GM23338 (cell line): Measurements from ENCODE around the gene IGF1R. TPM values are rescaled to one million over a fixed set of nuclear protein-coding genes. Genes with fewer than 3 reads are reported as not detected.

Experiments used
- ATAC-seq: fragments of 200-7000 bp; cut with Tn5 transposase; 3 replicates; pipeline ENCODE4 v1.9.1; 2020
- DNase-seq: peaks from one replicate; pipeline ENCODE4 v3.0.0-alpha.2; 2015; ENCODE audit warnings: low spot score
- H2AFZ ChIP-seq: fragments of 200-600 bp; sonication (generic); 2 replicates; pipeline ENCODE4 v1.8.0; 2016; ENCODE audit warnings: antibody characterized with exemption, mild to moderate bottlenecking, moderate library complexity
- H3F3A ChIP-seq: fragments of 200-600 bp; sonication (generic); replicated peaks from 2 replicates; pipeline ENCODE4 v1.8.0; 2017; ENCODE audit warnings: antibody characterized with exemption, mixed run types, low read depth
- H3K27ac ChIP-seq: fragments of 200-600 bp; sonication (generic); 2 replicates; pipeline ENCODE4 v1.6.1; 2016; ENCODE audit warnings: low read depth
- H3K27me3 ChIP-seq: fragments of 200-600 bp; sonication (generic); 2 replicates; pipeline ENCODE4 v1.8.0; 2016; ENCODE audit warnings: mild to moderate bottlenecking, mixed run types, moderate library complexity; ENCODE audit not compliant: insufficient read depth
- H3K36me3 ChIP-seq: fragments of 200-600 bp; sonication (generic); 2 replicates; pipeline ENCODE4 v1.8.0; 2016; ENCODE audit warnings: mild to moderate bottlenecking; ENCODE audit not compliant: insufficient read depth
- H3K4me1 ChIP-seq: fragments of 200-600 bp; sonication (generic); 2 replicates; pipeline ENCODE4 v1.8.0; 2016; ENCODE audit warnings: mild to moderate bottlenecking, moderate library complexity; ENCODE audit not compliant: insufficient read depth
- H3K4me2 ChIP-seq: fragments of 200-600 bp; sonication (generic); 2 replicates; pipeline ENCODE4 v1.7.1; 2017; ENCODE audit warnings: mixed run types
- H3K4me3 ChIP-seq: fragments of 200-600 bp; sonication (generic); 2 replicates; pipeline ENCODE4 v1.6.1; 2016; ENCODE audit warnings: mixed run types
- H3K79me2 ChIP-seq: fragments of 200-600 bp; sonication (generic); replicated peaks from 2 replicates; pipeline ENCODE4 v1.8.0; 2017; ENCODE audit warnings: mild to moderate bottlenecking; ENCODE audit not compliant: insufficient read depth
- H3K9me2 ChIP-seq: fragments of 200-600 bp; sonication (generic); 2 replicates; pipeline ENCODE4 v1.8.0; 2017; ENCODE audit not compliant: insufficient read depth
- H4K20me1 ChIP-seq: fragments of 200-600 bp; sonication (generic); replicated peaks from 2 replicates; pipeline ENCODE4 v1.8.0; 2017; ENCODE audit warnings: mild to moderate bottlenecking; ENCODE audit not compliant: insufficient read depth
- H3K27ac Mint-ChIP-seq: 2 replicates; pipeline ENCODE4 v1.8.0; 2020; ENCODE audit warnings: inconsistent platforms, mild to moderate bottlenecking, moderate library complexity, mixed read lengths
- H3K27me3 Mint-ChIP-seq: 3 replicates; pipeline ENCODE4 v1.8.0; 2022; ENCODE audit warnings: low read depth, mild to moderate bottlenecking, moderate library complexity, mixed read lengths, inconsistent platforms; ENCODE audit not compliant: insufficient read depth, poor library complexity
- H3K36me3 Mint-ChIP-seq: 3 replicates; pipeline ENCODE4 v1.8.0; 2021; ENCODE audit warnings: low read depth, mild to moderate bottlenecking, inconsistent platforms, moderate library complexity, mixed read lengths
- H3K4me1 Mint-ChIP-seq: 3 replicates; pipeline ENCODE4 v1.8.0; 2020; ENCODE audit warnings: mild to moderate bottlenecking, inconsistent platforms, mixed read lengths
- H3K4me3 Mint-ChIP-seq: 3 replicates; pipeline ENCODE4 v1.8.0; 2021; ENCODE audit warnings: moderate library complexity, mild to moderate bottlenecking, inconsistent platforms, mixed read lengths
- H3K9me3 Mint-ChIP-seq: 3 replicates; pipeline ENCODE4 v1.8.0; 2020; ENCODE audit warnings: moderate library complexity, mild to moderate bottlenecking, inconsistent platforms, mixed read lengths
- CREB1 ChIP-seq: fragments of 250-450 bp; sonication (Bioruptor Pico); IDR thresholded peaks from 2 replicates; pipeline ENCODE4 v1.5.0; 2020; ENCODE audit warnings: low read depth, mild to moderate bottlenecking, moderate library complexity
- ETS1 ChIP-seq: IDR thresholded peaks from 2 replicates; pipeline ENCODE4 v1.6.1; 2016; ENCODE audit warnings: antibody characterized with exemption
- EZH2 ChIP-seq: fragments of 200-600 bp; sonication (generic); IDR thresholded peaks from one replicate; pipeline ENCODE4 v1.8.0; 2017; ENCODE audit warnings: antibody characterized with exemption, mild to moderate bottlenecking, low read depth; ENCODE audit not compliant: unreplicated experiment
- NANOG ChIP-seq: IDR thresholded peaks from 2 replicates; pipeline ENCODE4 v1.6.1; 2016; ENCODE audit warnings: antibody characterized with exemption, borderline replicate concordance
- ZNF114 ChIP-seq: fragments of 250-450 bp; sonication (Bioruptor Pico); IDR thresholded peaks from 2 replicates; pipeline ENCODE4 v1.5.0; 2020; ENCODE audit warnings: mild to moderate bottlenecking, moderate library complexity
- ZNF462 ChIP-seq: fragments of 250-450 bp; sonication (Bioruptor Pico); IDR thresholded peaks from 2 replicates; pipeline ENCODE4 v1.5.0; 2020; ENCODE audit warnings: mild to moderate bottlenecking, moderate library complexity
- polyA plus RNA-seq: library from polyadenylated mRNA; unstranded; fragments of >200 nt; fragmentation: Nextera tagmentation; extraction: Ambion mirVana; gene quantifications from 2 replicates; pipeline ENCODE4 v1.2.1, GENCODE V29; 2016
- total RNA-seq: library from RNA; depleted of rRNA; stranded (reverse); fragments of >200 nt; shearing (Covaris generic); gene quantifications from 2 replicates; pipeline ENCODE4 v1.2.3, GENCODE V29; 2014
- TF ChIP-seq, protein P1 (sequence below), 2 experiments: fragments of 200-600 bp in 1 of 2; sonication (generic) in 1 of 2; conservative IDR thresholded peaks; 2 replicates each; pipeline versions ENCODE4 v1.5.1 to v1.6.1; 2016 to 2017; ENCODE audit warnings: antibody characterized with exemption in 2 of 2, low read depth in 2 of 2, mild to moderate bottlenecking in 2 of 2, moderate library complexity in 1 of 2

IGF1R gene
- total and polyA plus RNA-seq, 2 experiments from 2014 or later = 20.4 to 92.2 TPM

- TF ChIP-seq ZNF462 (CRISPR knock-in tag) = no peak
- no peak for TF ChIP-seq ETS1
- no peak for TF ChIP-seq ZNF114 (CRISPR knock-in tag)
- TF ChIP-seq NANOG = no peak
These were observed 178.9 kb downstream of the IGF1R start (continued) for GRCh38 chr15:98827217-98827616.

DNA sequence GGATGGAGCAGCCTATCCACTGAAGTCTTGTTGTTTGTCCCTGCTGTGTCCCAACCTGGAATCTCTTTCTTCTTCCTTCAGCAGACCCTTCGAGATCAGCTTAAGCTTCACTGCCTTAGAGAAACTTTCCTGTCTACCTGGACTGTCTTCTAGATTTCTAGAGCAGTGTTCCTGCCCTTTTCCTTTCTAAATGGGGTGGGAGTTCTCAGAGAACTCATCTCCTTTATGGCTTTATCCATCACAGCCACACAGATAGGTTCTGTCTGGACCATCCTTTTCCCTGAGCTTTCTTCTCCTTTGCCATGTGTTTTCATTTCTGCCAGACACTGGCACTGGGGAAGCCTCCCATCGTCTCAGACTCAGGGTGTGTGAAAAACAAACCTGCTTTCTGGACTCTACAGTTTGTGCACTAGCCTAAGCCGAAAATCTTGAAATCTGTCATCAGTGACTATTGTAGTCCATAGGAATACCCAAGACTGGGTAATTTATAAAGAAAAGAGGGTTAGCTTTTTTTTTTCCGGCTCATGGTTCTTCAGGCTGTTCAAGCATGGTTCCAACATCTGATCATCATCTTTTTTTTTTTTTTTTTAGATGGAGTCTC is 181.8 kb downstream of the IGF1R start:
- Histone ChIP-seq H3K4me1 (peaks cover 65% of the 10 kb centered on the region), H3K27me3 (no peaks in the 10 kb centered on the region), H3K9me2 (no peaks in the 10 kb centered on the region; the same call in 1 of the 2 replicates), H3K36me3 (no peaks in the 10 kb centered on the region), H3K4me2 (no peak overlapping the region), H3F3A (no peaks in the 10 kb centered on the region), H3K4me3 (no peak overlapping the region), H2AFZ (no peak overlapping the region), H3K27ac (no peak overlapping the region), H3K79me2 (peaks cover 97% of the 10 kb centered on the region), H4K20me1 (peaks cover 31% of the 10 kb centered on the region)
- no peak for ATAC-seq
- Mint-ChIP-seq H3K36me3 (peaks cover 38% of the 10 kb centered on the region), H3K27me3 (peaks cover 3% of the 10 kb centered on the region), H3K27ac (no peak overlapping the region), H3K9me3 (peaks cover 34% of the 10 kb centered on the region), H3K4me1 (peaks cover 62% of the 10 kb centered on the region), H3K4me3 (no peak overlapping the region)
- DNase-seq = no peak
- TF ChIP-seq EZH2 = no peak
- TF ChIP-seq CREB1 (CRISPR knock-in tag) = no peak
- TF ChIP-seq, protein P1, sequence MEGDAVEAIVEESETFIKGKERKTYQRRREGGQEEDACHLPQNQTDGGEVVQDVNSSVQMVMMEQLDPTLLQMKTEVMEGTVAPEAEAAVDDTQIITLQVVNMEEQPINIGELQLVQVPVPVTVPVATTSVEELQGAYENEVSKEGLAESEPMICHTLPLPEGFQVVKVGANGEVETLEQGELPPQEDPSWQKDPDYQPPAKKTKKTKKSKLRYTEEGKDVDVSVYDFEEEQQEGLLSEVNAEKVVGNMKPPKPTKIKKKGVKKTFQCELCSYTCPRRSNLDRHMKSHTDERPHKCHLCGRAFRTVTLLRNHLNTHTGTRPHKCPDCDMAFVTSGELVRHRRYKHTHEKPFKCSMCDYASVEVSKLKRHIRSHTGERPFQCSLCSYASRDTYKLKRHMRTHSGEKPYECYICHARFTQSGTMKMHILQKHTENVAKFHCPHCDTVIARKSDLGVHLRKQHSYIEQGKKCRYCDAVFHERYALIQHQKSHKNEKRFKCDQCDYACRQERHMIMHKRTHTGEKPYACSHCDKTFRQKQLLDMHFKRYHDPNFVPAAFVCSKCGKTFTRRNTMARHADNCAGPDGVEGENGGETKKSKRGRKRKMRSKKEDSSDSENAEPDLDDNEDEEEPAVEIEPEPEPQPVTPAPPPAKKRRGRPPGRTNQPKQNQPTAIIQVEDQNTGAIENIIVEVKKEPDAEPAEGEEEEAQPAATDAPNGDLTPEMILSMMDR (conservative IDR thresholded peaks at IDR 0.05; ENCODE audit: low read depth in 2 of 2) = no peak
- no peak for TF ChIP-seq ETS1
